GM21447 (cell line): ENCODE data around the gene CDK15.
"Not testable (repeated sequence)": the region's sequence is repeated elsewhere in the genome, so short reads cannot be mapped to it uniquely, and the experiment has no call there.

Experiments used
- ATAC-seq: cut with Tn5 transposase; IDR thresholded peaks from one replicate; pipeline ENCODE4 v1.9.1; 2021; ENCODE audit not compliant: unreplicated experiment

CDK15 gene

GRCh38 chr2:201827621-201828020 is 21.3 kb downstream of the CDK15 start:
- ATAC-seq: no peak

GRCh38 chr2:201828220-201828619 is 21.9 kb downstream of the CDK15 start:
- no peak for ATAC-seq

- ATAC-seq: no peak
These were observed 24.3 kb downstream of the CDK15 start for GRCh38 chr2:201830666-201831065.

- ATAC-seq: no peak
These were observed 25.1 kb downstream of the CDK15 start for GRCh38 chr2:201831469-201831868.

- no peak for ATAC-seq
These were observed 27.4 kb downstream of the CDK15 start for GRCh38 chr2:201833781-201834180.

- ATAC-seq: no peak
These were observed 28.7 kb downstream of the CDK15 start for GRCh38 chr2:201835066-201835465.

GRCh38 chr2:201837391-201837790 is 31.1 kb downstream of the CDK15 start:
- no peak for ATAC-seq

GRCh38 chr2:201837824-201838431 is 31.6 kb downstream of the CDK15 start:
- no peak for ATAC-seq

GRCh38 chr2:201839727-201840126 is 33.4 kb downstream of the CDK15 start:
- no peak for ATAC-seq

GRCh38 chr2:201840726-201841125 is 34.4 kb downstream of the CDK15 start:
- ATAC-seq: no peak

- no peak for ATAC-seq
These were observed 36.0 kb downstream of the CDK15 start for GRCh38 chr2:201842131-201842860.

GRCh38 chr2:201844922-201845321 is 38.6 kb downstream of the CDK15 start:
- not testable (repeated sequence) for ATAC-seq

- no peak for ATAC-seq
These were observed 41.1 kb downstream of the CDK15 start for GRCh38 chr2:201847481-201847880.

- no peak for ATAC-seq
These were observed 46.1 kb downstream of the CDK15 start for GRCh38 chr2:201852462-201852861.

- no peak for ATAC-seq
These were observed 46.6 kb downstream of the CDK15 start for GRCh38 chr2:201852878-201853415.

- ATAC-seq: no peak
These were observed 48.0 kb downstream of the CDK15 start for GRCh38 chr2:201854221-201854801.

- ATAC-seq: no peak
These were observed 48.5 kb downstream of the CDK15 start for GRCh38 chr2:201854841-201855240.

- no peak for ATAC-seq
These were observed 49.0 kb downstream of the CDK15 start for GRCh38 chr2:201855356-201855755.

GRCh38 chr2:201857326-201857725 is 51.0 kb downstream of the CDK15 start:
- no peak for ATAC-seq

GRCh38 chr2:201858281-201859184 is 52.2 kb downstream of the CDK15 start:
- no peak for ATAC-seq

- no peak for ATAC-seq
These were observed 53.6 kb downstream of the CDK15 start for GRCh38 chr2:201859949-201860348.
